GM23338 (cell line): ENCODE results near the gene S100A1. TPM values are rescaled to one million over a fixed set of nuclear protein-coding genes. Genes with fewer than 3 reads are reported as not detected.

Experiments
- ATAC-seq: fragments of 200-7000 bp; cut with Tn5 transposase; 3 replicates; pipeline ENCODE4 v1.9.1; 2020
- DNase-seq: peaks from one replicate; pipeline ENCODE4 v3.0.0-alpha.2; 2015; ENCODE audit warnings: low spot score
- H2AFZ ChIP-seq: fragments of 200-600 bp; sonication (generic); 2 replicates; pipeline ENCODE4 v1.8.0; 2016; ENCODE audit warnings: antibody characterized with exemption, mild to moderate bottlenecking, moderate library complexity
- H3F3A ChIP-seq: fragments of 200-600 bp; sonication (generic); replicated peaks from 2 replicates; pipeline ENCODE4 v1.8.0; 2017; ENCODE audit warnings: antibody characterized with exemption, mixed run types, low read depth
- H3K27ac ChIP-seq: fragments of 200-600 bp; sonication (generic); 2 replicates; pipeline ENCODE4 v1.6.1; 2016; ENCODE audit warnings: low read depth
- H3K27me3 ChIP-seq: fragments of 200-600 bp; sonication (generic); 2 replicates; pipeline ENCODE4 v1.8.0; 2016; ENCODE audit warnings: mild to moderate bottlenecking, mixed run types, moderate library complexity; ENCODE audit not compliant: insufficient read depth
- H3K36me3 ChIP-seq: fragments of 200-600 bp; sonication (generic); 2 replicates; pipeline ENCODE4 v1.8.0; 2016; ENCODE audit warnings: mild to moderate bottlenecking; ENCODE audit not compliant: insufficient read depth
- H3K4me1 ChIP-seq: fragments of 200-600 bp; sonication (generic); 2 replicates; pipeline ENCODE4 v1.8.0; 2016; ENCODE audit warnings: mild to moderate bottlenecking, moderate library complexity; ENCODE audit not compliant: insufficient read depth
- H3K4me2 ChIP-seq: fragments of 200-600 bp; sonication (generic); 2 replicates; pipeline ENCODE4 v1.7.1; 2017; ENCODE audit warnings: mixed run types
- H3K4me3 ChIP-seq: fragments of 200-600 bp; sonication (generic); 2 replicates; pipeline ENCODE4 v1.6.1; 2016; ENCODE audit warnings: mixed run types
- H3K79me2 ChIP-seq: fragments of 200-600 bp; sonication (generic); replicated peaks from 2 replicates; pipeline ENCODE4 v1.8.0; 2017; ENCODE audit warnings: mild to moderate bottlenecking; ENCODE audit not compliant: insufficient read depth
- H3K9me2 ChIP-seq: fragments of 200-600 bp; sonication (generic); 2 replicates; pipeline ENCODE4 v1.8.0; 2017; ENCODE audit not compliant: insufficient read depth
- H4K20me1 ChIP-seq: fragments of 200-600 bp; sonication (generic); replicated peaks from 2 replicates; pipeline ENCODE4 v1.8.0; 2017; ENCODE audit warnings: mild to moderate bottlenecking; ENCODE audit not compliant: insufficient read depth
- H3K27ac Mint-ChIP-seq: 2 replicates; pipeline ENCODE4 v1.8.0; 2020; ENCODE audit warnings: inconsistent platforms, mild to moderate bottlenecking, moderate library complexity, mixed read lengths
- H3K27me3 Mint-ChIP-seq: 3 replicates; pipeline ENCODE4 v1.8.0; 2022; ENCODE audit warnings: low read depth, mild to moderate bottlenecking, moderate library complexity, mixed read lengths, inconsistent platforms; ENCODE audit not compliant: insufficient read depth, poor library complexity
- H3K36me3 Mint-ChIP-seq: 3 replicates; pipeline ENCODE4 v1.8.0; 2021; ENCODE audit warnings: low read depth, mild to moderate bottlenecking, inconsistent platforms, moderate library complexity, mixed read lengths
- H3K4me1 Mint-ChIP-seq: 3 replicates; pipeline ENCODE4 v1.8.0; 2020; ENCODE audit warnings: mild to moderate bottlenecking, inconsistent platforms, mixed read lengths
- H3K4me3 Mint-ChIP-seq: 3 replicates; pipeline ENCODE4 v1.8.0; 2021; ENCODE audit warnings: moderate library complexity, mild to moderate bottlenecking, inconsistent platforms, mixed read lengths
- H3K9me3 Mint-ChIP-seq: 3 replicates; pipeline ENCODE4 v1.8.0; 2020; ENCODE audit warnings: moderate library complexity, mild to moderate bottlenecking, inconsistent platforms, mixed read lengths
- CREB1 ChIP-seq: fragments of 250-450 bp; sonication (Bioruptor Pico); IDR thresholded peaks from 2 replicates; pipeline ENCODE4 v1.5.0; 2020; ENCODE audit warnings: low read depth, mild to moderate bottlenecking, moderate library complexity
- ETS1 ChIP-seq: IDR thresholded peaks from 2 replicates; pipeline ENCODE4 v1.6.1; 2016; ENCODE audit warnings: antibody characterized with exemption
- EZH2phosphoT487 ChIP-seq: fragments of 200-600 bp; sonication (generic); IDR thresholded peaks from one replicate; pipeline ENCODE4 v1.8.1; 2018; ENCODE audit warnings: antibody characterized with exemption; ENCODE audit not compliant: unreplicated experiment
- JUNB ChIP-seq: IDR thresholded peaks from one replicate; pipeline ENCODE4 v1.6.1; 2016; ENCODE audit warnings: antibody characterized with exemption; ENCODE audit not compliant: unreplicated experiment
- NANOG ChIP-seq: IDR thresholded peaks from 2 replicates; pipeline ENCODE4 v1.6.1; 2016; ENCODE audit warnings: antibody characterized with exemption, borderline replicate concordance
- POLR2AphosphoS5 ChIP-seq: IDR thresholded peaks from 2 replicates; pipeline ENCODE4 v1.6.1; 2016; ENCODE audit warnings: antibody characterized with exemption, low read depth
- STAT1 ChIP-seq: IDR thresholded peaks from one replicate; pipeline ENCODE4 v1.6.1; 2016; ENCODE audit warnings: antibody characterized with exemption; ENCODE audit not compliant: unreplicated experiment
- ZNF462 ChIP-seq: fragments of 250-450 bp; sonication (Bioruptor Pico); IDR thresholded peaks from 2 replicates; pipeline ENCODE4 v1.5.0; 2020; ENCODE audit warnings: mild to moderate bottlenecking, moderate library complexity
- polyA plus RNA-seq: library from polyadenylated mRNA; unstranded; fragments of >200 nt; fragmentation: Nextera tagmentation; extraction: Ambion mirVana; gene quantifications from 2 replicates; pipeline ENCODE4 v1.2.1, GENCODE V29; 2016
- total RNA-seq: library from RNA; depleted of rRNA; stranded (reverse); fragments of >200 nt; shearing (Covaris generic); gene quantifications from 2 replicates; pipeline ENCODE4 v1.2.3, GENCODE V29; 2014
- TF ChIP-seq, protein P1 (sequence below), 2 experiments: fragments of 200-600 bp in 1 of 2; sonication (generic) in 1 of 2; conservative IDR thresholded peaks; 2 replicates each; pipeline versions ENCODE4 v1.5.1 to v1.6.1; 2016 to 2017; ENCODE audit warnings: antibody characterized with exemption in 2 of 2, low read depth in 2 of 2, mild to moderate bottlenecking in 2 of 2, moderate library complexity in 1 of 2

The S100A1 gene
- total and polyA plus RNA-seq, 2 experiments from 2014 or later = 0.13 to 0.66 TPM

GRCh38 chr1:153647346-153647714, 19.1 kb downstream of the S100A1 start:
- no peaks in the 10 kb centered on the region for H3K9me3 Mint-ChIP-seq
- ATAC-seq (peak; percentile 67), DNase-seq (peak; percentile 59)
- H3K4me2 ChIP-seq = no peak overlapping the region
- H3K27me3 ChIP-seq = no peaks in the 10 kb centered on the region
- H3K4me1 ChIP-seq = no peaks in the 10 kb centered on the region
- H3K4me3 Mint-ChIP-seq = no peak overlapping the region
- no peaks in the 10 kb centered on the region for H3K9me2 ChIP-seq
- TF ChIP-seq NANOG (no peak), POLR2AphosphoS5 (peak; percentile 64), ETS1 (no peak)
- TF ChIP-seq, protein P1, sequence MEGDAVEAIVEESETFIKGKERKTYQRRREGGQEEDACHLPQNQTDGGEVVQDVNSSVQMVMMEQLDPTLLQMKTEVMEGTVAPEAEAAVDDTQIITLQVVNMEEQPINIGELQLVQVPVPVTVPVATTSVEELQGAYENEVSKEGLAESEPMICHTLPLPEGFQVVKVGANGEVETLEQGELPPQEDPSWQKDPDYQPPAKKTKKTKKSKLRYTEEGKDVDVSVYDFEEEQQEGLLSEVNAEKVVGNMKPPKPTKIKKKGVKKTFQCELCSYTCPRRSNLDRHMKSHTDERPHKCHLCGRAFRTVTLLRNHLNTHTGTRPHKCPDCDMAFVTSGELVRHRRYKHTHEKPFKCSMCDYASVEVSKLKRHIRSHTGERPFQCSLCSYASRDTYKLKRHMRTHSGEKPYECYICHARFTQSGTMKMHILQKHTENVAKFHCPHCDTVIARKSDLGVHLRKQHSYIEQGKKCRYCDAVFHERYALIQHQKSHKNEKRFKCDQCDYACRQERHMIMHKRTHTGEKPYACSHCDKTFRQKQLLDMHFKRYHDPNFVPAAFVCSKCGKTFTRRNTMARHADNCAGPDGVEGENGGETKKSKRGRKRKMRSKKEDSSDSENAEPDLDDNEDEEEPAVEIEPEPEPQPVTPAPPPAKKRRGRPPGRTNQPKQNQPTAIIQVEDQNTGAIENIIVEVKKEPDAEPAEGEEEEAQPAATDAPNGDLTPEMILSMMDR (conservative IDR thresholded peaks at IDR 0.05; ENCODE audit: low read depth in 2 of 2) = peak; percentile 9 to 40; a peak in 1 of 4 replicates
- H3K4me3 ChIP-seq = no peak overlapping the region
- peaks cover 44% of the 10 kb centered on the region for H3K36me3 Mint-ChIP-seq
- peak overlapping the region; percentile 15; the same call in 1 of the 2 replicates for H3K27ac Mint-ChIP-seq
- peaks cover 41% of the 10 kb centered on the region for H3F3A ChIP-seq
- peaks cover 3% of the 10 kb centered on the region; the same call in 1 of the 2 replicates for H3K79me2 ChIP-seq
- peaks cover 6% of the 10 kb centered on the region for H3K4me1 Mint-ChIP-seq
- peaks cover 12% of the 10 kb centered on the region for H3K27me3 Mint-ChIP-seq
- peaks cover 32% of the 10 kb centered on the region for H3K36me3 ChIP-seq
- peaks cover 26% of the 10 kb centered on the region for H4K20me1 ChIP-seq
- no peak overlapping the region for H2AFZ ChIP-seq
- peak overlapping the region; percentile 89 for H3K27ac ChIP-seq

- peaks cover 6% of the 10 kb centered on the region for H3K4me1 Mint-ChIP-seq
- peaks cover 12% of the 10 kb centered on the region for H3K27me3 Mint-ChIP-seq
- Histone ChIP-seq H3K4me3 (no peak overlapping the region), H3K36me3 (peaks cover 26% of the 10 kb centered on the region), H3K9me2 (no peaks in the 10 kb centered on the region), H3K4me1 (no peaks in the 10 kb centered on the region), H3F3A (peaks cover 38% of the 10 kb centered on the region), H3K4me2 (no peak overlapping the region), H2AFZ (no peak overlapping the region), H4K20me1 (peaks cover 23% of the 10 kb centered on the region), H3K27ac (no peak overlapping the region), H3K79me2 (no peaks in the 10 kb centered on the region), H3K27me3 (no peaks in the 10 kb centered on the region)
- ATAC-seq (peak; percentile 17), DNase-seq (no peak)
- peaks cover 36% of the 10 kb centered on the region for H3K36me3 Mint-ChIP-seq
- no peak overlapping the region for H3K4me3 Mint-ChIP-seq
- no peak overlapping the region for H3K27ac Mint-ChIP-seq
- TF ChIP-seq JUNB = no peak
- no peak for TF ChIP-seq EZH2phosphoT487
- TF ChIP-seq CREB1 = no peak
- no peak for TF ChIP-seq STAT1
- 0 out of 2 replicates have a peak, but pooled peaks have one; percentile 23 for TF ChIP-seq POLR2AphosphoS5
- TF ChIP-seq ETS1 = no peak
- no peak for TF ChIP-seq ZNF462
- TF ChIP-seq NANOG = no peak
- no peaks in the 10 kb centered on the region for H3K9me3 Mint-ChIP-seq
Measured at GRCh38 chr1:153648000-153648643, 19.9 kb downstream of the S100A1 start.
